NOMO-1 treated with dmso at 0.1 percent for 144 hours (cell line): ENCODE measurements around the gene ZC3H14.
A peak's percentile ranks its signal among the peaks of the same experiment; 100 is the strongest.

ENCODE experiments used
- DNase-seq: peaks from one replicate; lab custom pipeline; 2025; ENCODE audit not compliant: unreplicated experiment; lab: John Stamatoyannopoulos, UW

The ZC3H14 gene

DNA sequence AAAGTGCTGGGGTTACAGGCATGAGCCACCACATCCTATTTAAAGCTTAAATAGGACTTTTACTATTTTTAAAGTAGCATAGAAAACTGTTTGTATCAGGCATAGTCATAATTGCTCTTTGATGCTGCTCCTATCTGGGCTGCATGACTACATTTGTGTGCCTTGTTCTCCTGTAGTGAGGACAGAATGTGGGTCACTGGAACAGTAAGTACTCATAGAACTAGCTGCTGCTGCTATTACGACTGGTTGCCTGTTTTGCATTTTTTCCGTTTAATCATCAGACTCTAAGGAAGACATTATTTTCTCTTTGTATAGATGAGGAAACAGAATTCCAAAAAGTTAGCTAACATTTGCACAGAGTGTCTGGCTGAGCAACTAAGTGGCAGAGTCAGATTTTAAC lies 42.8 kb downstream of the ZC3H14 start:
- no peak for DNase-seq

DNA sequence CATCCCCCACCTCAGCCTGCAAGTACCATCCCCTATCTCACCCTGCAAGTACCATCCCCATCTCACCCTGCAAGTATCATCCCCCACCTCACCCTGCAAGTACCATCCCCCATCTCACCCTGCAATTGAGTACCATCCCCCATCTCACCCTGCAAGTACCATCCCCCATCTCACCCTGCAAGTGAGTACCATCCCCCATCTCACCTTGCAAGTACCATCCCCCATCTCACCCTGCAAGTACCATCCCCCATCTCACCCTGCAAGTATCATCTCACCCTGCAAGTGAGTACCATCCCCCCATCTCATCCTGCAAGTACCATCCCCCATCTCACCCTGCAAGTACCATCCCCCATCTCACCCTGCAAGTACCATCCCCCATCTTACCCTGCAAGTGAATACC lies 45.0 kb downstream of the ZC3H14 start:
- DNase-seq: no peak

DNA sequence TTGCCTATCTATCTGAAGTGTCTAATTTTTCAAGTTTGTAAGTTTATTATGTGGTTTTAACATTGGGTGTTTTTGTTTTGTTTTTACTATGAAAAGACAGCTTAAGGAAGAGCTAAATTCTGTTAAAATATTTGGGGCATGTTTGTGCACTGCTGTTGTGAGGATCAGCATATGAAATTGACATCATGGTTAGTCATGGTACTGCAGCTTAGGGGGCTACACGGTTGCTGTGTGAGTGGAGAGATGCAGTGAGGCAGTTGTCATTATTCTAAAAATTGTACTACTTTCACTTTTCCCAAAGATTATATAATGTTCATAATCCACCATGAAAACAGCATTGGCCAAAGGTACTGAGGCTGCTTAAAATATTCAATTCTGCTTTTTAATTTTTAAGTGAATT lies 49.0 kb downstream of the ZC3H14 start:
- no peak for DNase-seq

DNA sequence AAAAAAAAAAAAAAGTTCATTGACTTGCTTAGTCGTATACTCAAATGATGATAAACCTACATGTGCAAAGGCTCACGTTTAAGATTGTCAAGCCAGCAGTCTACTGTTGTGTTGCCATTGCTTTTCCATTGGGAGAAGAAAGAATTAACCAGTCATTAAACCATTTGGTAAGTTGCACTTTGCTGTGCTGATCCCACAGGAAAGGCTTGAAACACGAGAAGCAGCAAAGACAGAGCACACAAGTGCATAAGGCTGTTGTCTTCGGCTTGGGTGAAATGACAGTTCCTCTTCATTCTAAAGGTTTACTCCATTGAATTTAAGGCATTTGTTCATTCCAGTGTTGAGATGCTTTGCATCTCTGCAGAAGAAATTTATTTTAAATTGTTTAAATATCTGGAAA lies 50.1 kb downstream of the ZC3H14 start:
- DNase-seq: no peak

DNA sequence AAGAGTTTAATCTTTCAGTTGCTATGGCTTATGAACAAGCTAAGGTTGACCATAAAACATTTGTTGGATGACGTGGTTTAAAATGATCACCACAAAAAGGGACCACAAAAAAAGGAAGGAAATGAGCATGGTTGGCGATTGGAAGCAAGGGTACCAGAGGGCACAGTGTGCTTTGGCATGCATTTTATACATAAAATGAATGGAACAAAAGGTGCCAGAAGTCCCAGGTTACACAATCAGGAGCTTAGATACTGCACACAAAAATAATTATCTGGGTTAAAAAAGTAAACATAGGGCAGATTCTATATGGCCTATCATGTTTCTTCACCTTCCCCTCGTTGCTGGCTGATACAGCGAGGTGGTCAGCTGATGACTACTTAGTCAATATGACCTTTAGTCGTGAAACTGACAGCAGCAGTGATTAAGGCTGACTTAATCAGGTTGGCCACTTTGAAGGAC lies 50.7 kb downstream of the ZC3H14 start:
- no peak for DNase-seq

DNA sequence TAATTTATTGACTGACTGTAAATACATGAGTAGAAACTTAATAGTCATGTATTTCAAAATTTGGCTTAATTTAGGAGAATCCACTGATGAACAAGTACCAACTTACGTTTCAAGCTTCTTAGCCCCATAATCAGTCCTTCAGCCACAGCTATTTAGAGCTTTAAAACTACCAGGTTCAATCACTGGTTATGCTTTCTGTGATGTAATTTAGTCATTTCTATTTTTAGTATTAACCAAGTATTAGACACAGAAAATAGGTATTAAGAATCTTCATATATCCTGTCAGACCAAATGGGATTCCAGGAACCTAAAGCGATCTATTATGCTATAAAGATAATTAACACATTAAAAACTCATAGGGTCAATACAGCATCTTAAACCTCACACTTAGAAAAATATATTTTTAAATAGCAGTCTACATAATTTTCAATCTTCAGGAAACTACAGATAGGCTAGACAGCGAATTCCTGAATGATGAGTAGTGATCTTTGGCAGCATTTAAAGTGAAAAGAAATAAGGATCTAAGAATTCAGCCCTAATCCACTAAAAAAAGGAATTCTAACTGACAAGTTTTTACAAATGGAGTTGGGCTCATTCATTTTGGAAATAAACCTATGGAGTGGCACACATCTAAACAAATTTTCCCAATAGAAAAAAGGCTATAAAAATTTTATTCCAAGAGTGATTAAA lies 51.5 kb downstream of the ZC3H14 start:
- DNase-seq: no peak

DNA sequence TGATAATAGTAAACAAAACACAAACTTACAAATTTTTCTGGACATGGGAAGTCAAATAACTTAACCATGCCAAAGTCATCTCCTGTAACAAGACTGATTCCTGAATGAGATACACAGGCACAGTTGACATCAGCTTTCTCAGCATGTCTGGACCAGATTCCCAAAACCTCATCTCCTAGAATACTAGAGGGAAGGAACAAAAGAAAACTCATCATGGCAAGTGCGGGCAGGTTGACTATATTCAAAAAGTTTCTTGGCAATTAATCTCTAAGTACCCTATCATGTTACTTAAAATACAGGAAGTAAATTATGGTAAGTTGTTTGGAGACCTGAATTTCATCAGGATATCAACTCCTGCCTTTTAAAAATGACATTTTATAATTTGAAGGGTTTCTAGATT lies 53.9 kb downstream of the ZC3H14 start:
- no peak for DNase-seq

DNA sequence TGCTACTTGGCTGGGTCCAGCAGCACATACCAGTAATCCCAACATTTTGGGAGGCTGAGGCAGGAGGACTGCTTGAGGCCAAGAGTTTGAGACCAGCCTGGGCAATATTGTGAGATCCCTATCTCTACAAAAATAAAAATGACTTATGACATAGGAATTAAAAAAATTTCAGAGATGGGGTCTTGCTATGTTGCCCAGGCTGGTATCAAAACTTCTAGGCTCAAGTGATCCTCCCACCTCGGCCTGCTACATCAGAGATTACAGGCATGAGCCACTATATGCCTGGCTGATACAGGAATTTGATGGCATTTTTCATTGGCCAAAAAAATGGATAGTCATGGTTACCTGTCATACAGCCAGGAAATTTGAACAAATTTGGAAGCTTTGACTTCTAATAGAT lies 54.6 kb downstream of the ZC3H14 start:
- DNase-seq: no peak

DNA sequence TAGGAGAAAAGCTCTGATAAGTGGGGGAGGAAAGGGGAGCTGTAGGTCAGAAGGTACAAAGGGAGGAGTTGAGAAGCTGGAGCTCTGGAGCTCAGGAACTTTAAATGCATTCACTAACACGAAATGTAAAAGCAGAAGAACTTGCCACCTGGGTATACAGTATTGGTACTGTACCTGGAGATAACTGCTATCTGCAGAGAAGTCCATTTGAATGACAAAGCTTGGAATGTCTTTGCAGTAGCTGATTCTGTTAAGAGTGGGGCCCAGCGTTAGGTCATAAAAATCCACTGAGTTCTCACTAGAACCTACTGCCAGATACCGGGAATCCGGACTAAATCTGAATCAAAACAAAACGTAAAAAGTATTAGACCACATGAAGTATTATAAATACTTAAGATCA lies 55.6 kb downstream of the ZC3H14 start:
- DNase-seq: no peak

DNA sequence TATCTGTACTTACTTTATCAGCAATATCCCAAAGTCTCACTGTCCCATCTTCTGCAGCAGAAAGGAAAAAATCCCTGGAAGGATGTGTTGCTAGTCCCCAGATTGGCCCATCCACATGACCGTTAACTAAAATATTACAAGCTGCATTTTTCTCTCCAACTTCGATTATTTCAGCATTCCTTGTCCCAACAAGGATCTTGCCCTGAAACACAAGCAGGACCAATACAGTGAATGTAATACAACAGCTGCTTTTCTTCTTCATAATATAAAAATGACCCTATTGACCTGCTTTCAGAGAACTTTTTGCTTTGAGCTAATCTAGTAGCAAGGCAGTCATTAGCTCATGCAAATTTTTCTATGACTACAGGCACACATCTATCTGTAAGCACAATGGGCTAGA lies 58.3 kb downstream of the ZC3H14 start:
- DNase-seq: no peak

DNA sequence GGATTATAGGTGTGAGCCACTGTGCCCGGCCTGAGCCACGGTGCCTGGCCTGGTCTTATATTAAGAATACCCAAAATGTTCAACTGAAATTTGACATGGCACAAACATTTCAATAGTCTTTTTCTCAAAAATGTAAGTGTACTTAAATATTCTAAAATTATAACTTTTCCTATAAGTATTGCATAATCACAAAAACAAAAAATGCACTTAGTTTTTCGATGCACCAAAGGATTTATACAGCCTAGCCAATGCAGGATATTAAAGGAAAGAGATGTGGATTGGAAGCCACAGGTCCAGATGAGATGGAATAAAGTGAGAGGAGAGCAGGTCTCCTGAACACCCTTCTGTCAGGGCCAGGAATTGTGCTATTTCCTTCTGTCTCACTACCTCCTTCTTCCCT lies 62.8 kb downstream of the ZC3H14 start:
- DNase-seq: no peak

DNA sequence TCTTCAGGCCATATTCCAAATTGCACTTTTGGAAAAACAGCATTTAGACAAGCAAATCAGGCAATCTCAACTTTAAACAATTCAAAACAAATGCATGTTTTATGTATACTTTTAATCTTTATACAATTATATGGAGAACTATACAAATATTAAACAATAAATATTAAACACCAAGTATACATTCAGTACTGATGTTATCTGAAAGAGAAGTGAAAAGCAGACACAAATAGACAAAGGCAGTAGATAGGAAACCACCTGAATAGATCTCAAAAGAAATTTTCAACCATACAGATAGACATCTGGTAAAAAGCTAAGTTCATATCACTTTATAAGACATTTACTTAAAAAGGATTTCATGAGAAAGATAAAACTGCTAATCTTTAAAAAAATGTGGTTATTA lies 65.2 kb downstream of the ZC3H14 start:
- no peak for DNase-seq

DNA sequence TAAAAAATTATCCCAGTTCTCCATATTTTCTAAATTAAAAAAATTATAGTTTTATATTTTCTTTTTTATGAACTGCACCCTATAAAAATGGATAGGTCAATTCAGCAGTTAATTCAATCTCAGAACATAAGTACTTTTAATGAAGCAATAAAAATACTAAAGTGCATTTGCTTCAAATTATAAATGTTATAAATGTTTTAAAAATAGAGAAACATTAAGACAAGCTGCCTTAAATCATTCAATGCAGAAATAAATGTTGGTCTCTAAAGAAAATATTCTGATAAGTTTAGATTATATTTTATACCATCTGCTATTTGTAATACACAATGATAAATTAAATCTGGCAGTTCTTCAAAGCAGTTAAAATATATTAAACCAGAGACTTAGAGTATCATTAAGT lies 65.6 kb downstream of the ZC3H14 start:
- no peak for DNase-seq

DNA sequence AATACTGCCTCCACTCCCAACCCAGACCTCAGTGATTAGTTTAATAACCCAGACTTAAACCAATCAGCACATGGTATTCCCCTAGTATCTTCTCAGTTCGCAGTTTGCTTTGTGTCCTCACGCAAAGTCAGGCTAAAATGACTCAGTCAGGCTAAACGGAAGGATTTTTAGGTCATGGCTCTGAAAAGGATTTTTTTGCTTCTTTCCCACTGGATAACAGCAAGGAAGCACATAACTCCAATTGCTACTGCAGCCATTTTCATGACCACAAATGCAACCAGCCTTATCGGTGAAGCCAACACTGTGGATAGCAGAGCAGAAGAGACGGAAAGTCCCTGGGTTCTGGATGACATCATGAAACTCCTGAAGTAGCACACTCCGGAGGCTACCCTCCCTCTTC lies 67.7 kb downstream of the ZC3H14 start:
- DNase-seq: no peak

DNA sequence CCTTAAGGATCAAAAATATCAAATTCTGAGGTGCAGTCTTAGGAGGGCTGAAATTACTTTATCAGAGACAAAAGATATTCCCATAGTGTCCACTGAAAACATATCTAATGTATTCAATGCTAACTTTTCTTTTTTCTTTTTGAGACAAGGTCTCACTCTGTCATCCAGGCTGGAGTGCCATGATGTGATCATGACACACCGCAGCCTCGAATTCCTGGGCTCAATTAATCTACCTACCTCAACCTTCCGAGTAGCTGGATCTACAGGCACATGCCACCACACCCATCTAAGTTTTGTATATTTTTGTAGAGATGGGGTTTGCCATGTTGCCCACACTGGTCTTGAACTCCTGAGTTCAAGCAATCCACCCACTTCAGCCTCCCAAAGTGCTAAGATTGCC lies 68.3 kb downstream of the ZC3H14 start:
- DNase-seq: no peak

DNA sequence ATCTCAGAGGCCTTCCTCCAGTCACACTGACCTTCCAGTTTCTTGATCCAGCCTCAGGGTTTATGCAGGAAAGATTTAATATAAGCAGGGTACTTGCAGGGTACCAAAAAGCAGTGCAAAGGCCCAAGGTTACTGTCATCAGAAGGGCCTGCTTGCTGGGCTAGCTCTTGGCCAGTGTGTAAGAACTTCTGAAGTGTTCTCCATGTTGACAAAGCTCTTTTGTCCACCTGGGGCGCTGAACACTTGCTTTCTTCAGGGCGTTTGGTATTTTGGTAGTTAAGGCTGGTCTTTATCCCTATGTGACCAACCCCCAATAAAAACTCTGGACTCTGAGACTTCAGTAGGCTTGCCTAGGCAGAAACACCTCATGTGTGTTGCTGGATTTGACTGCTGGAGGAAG lies 69.7 kb downstream of the ZC3H14 start:
- no peak for DNase-seq

DNA sequence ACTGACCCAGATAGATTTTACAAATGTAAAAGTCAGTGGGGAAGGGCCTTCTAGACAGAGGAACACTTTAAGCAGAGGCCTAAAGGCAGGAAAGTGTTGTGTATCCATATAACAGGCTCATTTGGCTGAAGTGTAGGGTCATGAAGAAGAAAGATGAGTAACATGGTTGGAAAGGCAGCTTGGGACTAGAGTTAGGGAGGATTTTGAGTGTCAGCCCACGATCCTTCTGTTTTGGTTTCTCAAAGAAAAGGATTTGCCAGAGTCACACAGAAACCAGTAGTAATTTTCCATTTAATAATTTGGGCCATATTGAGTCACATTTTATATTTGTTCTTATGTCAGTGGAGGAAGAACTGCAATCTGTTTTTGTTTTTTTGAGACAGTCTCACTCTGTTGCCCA lies 76.4 kb downstream of the ZC3H14 start:
- DNase-seq: no peak

DNA sequence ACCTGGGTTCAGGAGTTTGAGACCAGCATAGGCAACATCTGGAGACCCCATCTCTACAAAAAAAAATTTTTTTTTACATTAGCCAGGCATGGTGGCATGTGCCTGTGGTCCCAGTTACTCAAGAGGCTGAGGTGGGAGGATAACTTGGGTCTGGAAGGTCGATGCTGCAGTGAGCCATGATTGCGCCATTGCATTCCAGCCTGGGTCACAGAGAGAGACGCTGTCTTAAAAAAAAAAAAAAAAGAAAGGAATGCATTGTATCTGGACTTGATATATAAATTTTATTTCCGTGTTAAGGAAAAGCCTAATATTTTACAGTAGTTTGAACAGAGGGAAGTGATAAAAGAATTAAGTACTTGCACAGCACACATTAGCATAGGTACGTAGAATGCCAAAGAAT lies 97.2 kb downstream of the ZC3H14 start:
- no peak for DNase-seq

DNA sequence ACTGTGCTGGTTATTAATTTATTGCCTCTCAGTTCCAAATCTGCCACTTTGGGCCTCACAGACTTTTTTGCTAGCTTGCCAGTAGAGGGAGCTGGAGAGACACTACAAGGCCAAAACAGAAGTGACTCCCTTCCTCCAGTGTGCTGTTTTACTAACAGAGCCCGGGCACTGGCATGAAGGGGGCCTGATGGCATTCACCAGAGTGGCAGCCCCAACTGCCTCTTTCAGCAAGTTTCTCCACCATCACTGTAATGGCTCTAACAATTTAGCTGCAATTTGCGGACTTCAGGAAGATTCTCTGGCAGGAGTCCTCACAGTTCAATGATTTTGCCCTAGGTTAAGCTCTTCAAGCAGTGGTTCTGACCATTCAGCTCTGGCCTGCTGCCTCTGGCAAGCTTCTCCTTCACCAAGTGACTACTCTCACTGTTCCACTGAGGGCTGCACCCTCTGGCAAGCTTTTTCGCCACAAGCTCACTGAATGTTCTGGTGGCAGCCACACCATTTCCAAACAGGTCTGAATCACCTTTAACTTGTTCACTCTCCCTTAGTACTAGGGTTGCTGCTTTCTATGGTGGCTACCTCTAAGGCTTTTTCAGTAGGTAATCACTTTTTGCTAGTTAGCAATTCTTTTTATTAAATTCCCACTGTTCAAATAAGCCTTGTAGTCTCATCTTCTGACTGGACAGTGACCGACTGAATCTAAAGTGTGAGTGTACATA lies 104.9 kb downstream of the ZC3H14 start:
- DNase-seq: peak; percentile 27

DNA sequence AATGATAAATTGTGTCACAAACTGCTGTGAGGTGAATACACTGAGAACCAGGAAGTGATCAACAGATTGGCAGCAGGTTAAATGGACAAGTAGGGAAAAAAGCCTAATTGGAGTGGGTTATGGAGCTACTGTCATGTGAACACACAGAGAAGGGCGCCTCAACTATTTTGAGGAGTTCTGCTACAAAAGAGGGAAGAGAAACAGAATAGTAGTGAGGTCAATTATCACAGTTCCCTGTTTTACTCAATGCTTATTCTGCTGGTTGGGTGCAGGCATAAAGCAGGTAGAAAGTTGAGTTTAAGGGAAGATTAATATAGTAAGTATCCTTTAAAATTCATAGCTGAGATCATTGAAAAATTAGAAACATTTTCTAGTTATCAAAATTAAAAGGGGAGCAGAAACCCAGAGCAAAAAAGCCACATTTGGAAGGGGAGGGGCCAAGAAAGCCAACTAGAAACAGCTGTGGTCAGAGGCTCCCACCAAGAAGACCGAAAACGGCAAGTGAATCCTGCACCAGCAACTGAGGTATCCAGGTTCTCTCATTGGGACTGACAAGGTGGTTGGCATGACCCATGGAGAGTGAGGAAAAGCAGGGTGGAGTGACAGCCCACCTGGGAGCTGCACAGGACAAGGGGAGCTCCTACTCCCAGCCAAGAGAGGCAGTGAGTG lies 105.7 kb downstream of the ZC3H14 start:
- DNase-seq: peak; percentile 28

DNA sequence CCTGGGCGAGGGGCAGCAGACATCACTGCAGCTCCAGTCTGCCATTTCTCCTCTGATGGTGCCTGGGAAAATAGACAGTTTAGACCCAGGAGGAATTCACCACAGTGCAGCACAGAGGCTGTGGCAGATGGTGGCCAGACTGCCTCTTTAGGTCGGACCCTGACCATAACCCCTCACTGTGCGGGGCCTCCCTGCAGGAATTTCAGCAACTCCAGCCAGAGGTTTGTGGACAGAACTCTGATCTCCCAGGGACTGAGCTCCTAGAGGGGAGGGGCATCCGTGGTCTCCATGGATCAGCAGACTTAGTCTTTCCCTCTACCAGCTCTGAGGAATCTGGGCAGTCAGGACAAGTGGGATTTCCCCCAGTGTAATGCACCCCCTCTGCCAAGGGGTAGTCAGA lies 106.5 kb downstream of the ZC3H14 start:
- DNase-seq: no peak
